Endothelial cell (in vitro differentiated cells): ENCODE data around the gene LDAH. TPM values are rescaled to one million over a fixed set of nuclear protein-coding genes. Genes with fewer than 3 reads are reported as not detected.
A peak's percentile ranks its signal among the peaks of the same experiment; 100 is the strongest.

Source experiments
- DNase-seq: peaks from one replicate; pipeline ENCODE4 v3.0.0; 2021; ENCODE audit warnings: low spot score
- H3K27ac Mint-ChIP-seq: one replicate; pipeline ENCODE4 v1.8.0; 2021; ENCODE audit warnings: mixed read lengths, inconsistent platforms; ENCODE audit not compliant: unreplicated experiment
- H3K27me3 Mint-ChIP-seq: one replicate; pipeline ENCODE4 v1.8.0; 2021; ENCODE audit warnings: mild to moderate bottlenecking, moderate library complexity, mixed read lengths, inconsistent platforms; ENCODE audit not compliant: unreplicated experiment
- H3K36me3 Mint-ChIP-seq: one replicate; pipeline ENCODE4 v1.8.0; 2021; ENCODE audit warnings: mild to moderate bottlenecking, low read depth, mixed read lengths, inconsistent platforms; ENCODE audit not compliant: unreplicated experiment
- H3K4me1 Mint-ChIP-seq: one replicate; pipeline ENCODE4 v1.8.0; 2021; ENCODE audit warnings: mild to moderate bottlenecking, mixed read lengths, inconsistent platforms; ENCODE audit not compliant: unreplicated experiment
- H3K4me3 Mint-ChIP-seq: one replicate; pipeline ENCODE4 v1.8.0; 2021; ENCODE audit warnings: mild to moderate bottlenecking, mixed read lengths, inconsistent platforms; ENCODE audit not compliant: unreplicated experiment
- H3K9me3 Mint-ChIP-seq: one replicate; pipeline ENCODE4 v1.8.0; 2021; ENCODE audit warnings: mixed read lengths, inconsistent platforms; ENCODE audit not compliant: unreplicated experiment
- CTCF ChIP-seq: fragments of 200-600 bp; sonication (generic); IDR thresholded peaks from one replicate; pipeline ENCODE4 v1.5.0; 2021; ENCODE audit warnings: antibody characterized with exemption; ENCODE audit not compliant: unreplicated experiment
- total RNA-seq: library from RNA; stranded (reverse); fragmentation: NEBNext Ultra II Directional; extraction: Animal tissue kit (Norgen Biotek cat#: 25700); gene quantifications from one replicate; pipeline ENCODE4 v1.2.1, GENCODE V29; 2021; ENCODE audit not compliant: unreplicated experiment

LDAH gene
- total RNA-seq, 1 donor from 2014 or later = 21.9 TPM

GRCh38 chr2:20647738-20648137 lies 175.2 kb downstream of the LDAH start:
- DNase-seq = no peak
- H3K9me3 Mint-ChIP-seq = no peaks in the 10 kb centered on the region
- H3K4me3 Mint-ChIP-seq = no peak overlapping the region
- peaks cover 22% of the 10 kb centered on the region for H3K27me3 Mint-ChIP-seq
- H3K4me1 Mint-ChIP-seq = peaks cover 25% of the 10 kb centered on the region
- H3K36me3 Mint-ChIP-seq = peaks cover 37% of the 10 kb centered on the region
- no peak for TF ChIP-seq CTCF
- peak overlapping the region; percentile 15 for H3K27ac Mint-ChIP-seq

- Mint-ChIP-seq H3K27me3 (peaks cover 21% of the 10 kb centered on the region), H3K4me3 (no peak overlapping the region), H3K27ac (no peak overlapping the region), H3K9me3 (no peaks in the 10 kb centered on the region), H3K36me3 (peaks cover 37% of the 10 kb centered on the region), H3K4me1 (peaks cover 20% of the 10 kb centered on the region)
- no peak for DNase-seq
- TF ChIP-seq CTCF = no peak
Observed at GRCh38 chr2:20647211-20647610, 175.7 kb downstream of the LDAH start.

- Mint-ChIP-seq H3K4me1 (peaks cover 16% of the 10 kb centered on the region), H3K9me3 (no peaks in the 10 kb centered on the region), H3K27ac (no peak overlapping the region), H3K36me3 (peaks cover 40% of the 10 kb centered on the region), H3K4me3 (no peak overlapping the region), H3K27me3 (peaks cover 15% of the 10 kb centered on the region)
- no peak for TF ChIP-seq CTCF
- no peak for DNase-seq
Observed at GRCh38 chr2:20646446-20646845, 176.5 kb downstream of the LDAH start.

GRCh38 chr2:20645761-20646160 lies 177.1 kb downstream of the LDAH start:
- Mint-ChIP-seq H3K9me3 (no peaks in the 10 kb centered on the region), H3K4me3 (no peak overlapping the region), H3K27ac (no peak overlapping the region), H3K4me1 (peaks cover 13% of the 10 kb centered on the region), H3K36me3 (peaks cover 43% of the 10 kb centered on the region), H3K27me3 (peaks cover 13% of the 10 kb centered on the region)
- no peak for DNase-seq
- no peak for TF ChIP-seq CTCF

- H3K9me3 Mint-ChIP-seq = no peaks in the 10 kb centered on the region
Observed at GRCh38 chr2:20645301-20645701, 177.6 kb downstream of the LDAH start.

More at GRCh38 chr2:20645301-20645701, 177.6 kb downstream of the LDAH start:
- Mint-ChIP-seq H3K4me3 (no peak overlapping the region), H3K27ac (no peak overlapping the region), H3K27me3 (peaks cover 16% of the 10 kb centered on the region), H3K4me1 (peaks cover 11% of the 10 kb centered on the region), H3K36me3 (peaks cover 43% of the 10 kb centered on the region)
- no peak for TF ChIP-seq CTCF
- no peak for DNase-seq
